Fibroblast of lung (primary cell): ENCODE data around the gene ARHGEF38. TPM values are rescaled to one million over a fixed set of nuclear protein-coding genes. Genes with fewer than 3 reads are reported as not detected.

Source experiments
- DNase-seq, 2 donors: peaks; one replicate each; pipeline versions ENCODE4 v3.0.0 to v3.0.0-alpha.2; 2010; ENCODE audit warnings: low read depth in 2 of 2
- H2AFZ ChIP-seq: 2 replicates; pipeline ENCODE4 v1.5.1; 2012; ENCODE audit warnings: low read length, control low read depth, inconsistent platforms
- H3K27ac ChIP-seq: 2 replicates; pipeline ENCODE4 v1.5.1; 2011; ENCODE audit warnings: low read length, control low read depth; ENCODE audit not compliant: insufficient read depth
- H3K27me3 ChIP-seq: 2 replicates; pipeline ENCODE4 v1.5.1; 2011; ENCODE audit warnings: mild to moderate bottlenecking, low read length; ENCODE audit not compliant: control insufficient read depth, insufficient read depth
- H3K36me3 ChIP-seq: 2 replicates; pipeline ENCODE4 v1.5.1; 2011; ENCODE audit warnings: low read length; ENCODE audit not compliant: control insufficient read depth, insufficient read depth
- H3K4me1 ChIP-seq: 2 replicates; pipeline ENCODE4 v1.5.1; 2011; ENCODE audit warnings: low read length; ENCODE audit not compliant: control insufficient read depth, insufficient read depth; ENCODE audit errors: extremely low read depth
- H3K4me2 ChIP-seq: 2 replicates; pipeline ENCODE4 v1.5.1; 2011; ENCODE audit warnings: low read length, control low read depth; ENCODE audit not compliant: insufficient read depth; ENCODE audit errors: extremely low read depth
- H3K4me3 ChIP-seq, 4 experiments: fragments of 200-600 bp in 1 of 4; sonication (generic) in 1 of 4; replicated peaks in 1 of 4; 2 replicates each; pipeline ENCODE4 v1.5.1; 2011 to 2016; ENCODE audit warnings: low read length in 4 of 4, low read depth in 3 of 4, mild to moderate bottlenecking in 3 of 4, control low read depth in 2 of 4, inconsistent platforms in 1 of 4, mixed read lengths in 1 of 4; ENCODE audit not compliant: insufficient read depth in 1 of 4; ENCODE audit errors: control extremely low read depth in 1 of 4
- H3K79me2 ChIP-seq: 2 replicates; pipeline ENCODE4 v1.5.1; 2012; ENCODE audit warnings: mild to moderate bottlenecking, low read length, inconsistent platforms; ENCODE audit not compliant: control insufficient read depth, insufficient read depth
- H3K9ac ChIP-seq: 2 replicates; pipeline ENCODE4 v1.5.1; 2011; ENCODE audit warnings: mild to moderate bottlenecking, low read length, control low read depth; ENCODE audit not compliant: insufficient read depth
- H3K9me3 ChIP-seq: 2 replicates; pipeline ENCODE4 v1.5.1; 2012; ENCODE audit warnings: low read depth, low read length; ENCODE audit not compliant: control insufficient read depth, insufficient read depth
- H4K20me1 ChIP-seq: 2 replicates; pipeline ENCODE4 v1.5.1; 2011; ENCODE audit warnings: low read length; ENCODE audit not compliant: control insufficient read depth, insufficient read depth; ENCODE audit errors: extremely low read depth
- CTCF ChIP-seq, 2 donors: IDR thresholded peaks in 1 of 2; conservative IDR thresholded peaks in 1 of 2; 1 replicate in 1 of 2; 2 replicates in 1 of 2; pipeline ENCODE4 v1.5.1; 2011 to 2012; ENCODE audit warnings: low read length in 2 of 2, control low read depth in 1 of 2, inconsistent platforms in 1 of 2, low read depth in 1 of 2, mild to moderate bottlenecking in 1 of 2
- EZH2 ChIP-seq: IDR thresholded peaks from 2 replicates; pipeline ENCODE4 v1.5.1; 2012; ENCODE audit warnings: low read length, control low read depth, mild to moderate bottlenecking; ENCODE audit errors: missing control alignments
- polyA plus RNA-seq, 2 donors: library from polyadenylated mRNA; depleted of rRNA in 1 of 2; stranded (reverse) in 1 of 2; unstranded in 1 of 2; fragments of >200 nt; gene quantifications; 2 replicates each; pipeline ENCODE4 v1.2.1, GENCODE V29; 2011 to 2012; ENCODE audit warnings: missing spikeins in 1 of 2
- total RNA-seq: library from RNA; depleted of rRNA; stranded (reverse); fragments of >200 nt; gene quantifications from 2 replicates; pipeline ENCODE4 v1.2.1, GENCODE V29; 2014

Gene ARHGEF38
- total and polyA plus RNA-seq, 2 donors (not counting 1 experiment from before 2014, with no cell fraction given) = not detected

- Histone ChIP-seq H3K27ac (no peak overlapping the region), H3K79me2 (no peaks in the 10 kb centered on the region), H3K4me3 (no peak overlapping the region), H3K9me3 (no peaks in the 10 kb centered on the region), H3K4me2 (no peak overlapping the region), H4K20me1 (no peaks in the 10 kb centered on the region), H2AFZ (no peak overlapping the region), H3K27me3 (no peaks in the 10 kb centered on the region), H3K9ac (no peak overlapping the region), H3K36me3 (no peaks in the 10 kb centered on the region), H3K4me1 (no peaks in the 10 kb centered on the region)
- TF ChIP-seq CTCF (conservative IDR thresholded peaks at IDR 0.05 in 1 of 2, IDR thresholded peaks at IDR 0.05 in 1 of 2; ENCODE audit: low read depth in 1 of 2, low read length in 2 of 2) (no peak), EZH2 (no peak)
- DNase-seq = no peak
Measured at GRCh38 chr4:105630670-105631655, 78.5 kb downstream of the ARHGEF38 start.

GRCh38 chr4:105631818-105632400 lies 79.5 kb downstream of the ARHGEF38 start:
- Histone ChIP-seq H3K36me3 (no peaks in the 10 kb centered on the region), H3K4me3 (no peak overlapping the region), H3K27ac (no peak overlapping the region), H4K20me1 (no peaks in the 10 kb centered on the region), H3K4me2 (no peak overlapping the region), H3K9ac (no peak overlapping the region), H3K4me1 (no peaks in the 10 kb centered on the region), H2AFZ (no peak overlapping the region), H3K27me3 (no peaks in the 10 kb centered on the region), H3K79me2 (no peaks in the 10 kb centered on the region), H3K9me3 (no peaks in the 10 kb centered on the region)
- no peak for DNase-seq
- no peak for TF ChIP-seq CTCF (conservative IDR thresholded peaks at IDR 0.05 in 1 of 2, IDR thresholded peaks at IDR 0.05 in 1 of 2; ENCODE audit: low read depth in 1 of 2, low read length in 2 of 2)
- TF ChIP-seq EZH2 = no peak

GRCh38 chr4:105632599-105632998 lies 80.2 kb downstream of the ARHGEF38 start:
- H3K27ac ChIP-seq = no peak overlapping the region
- H3K9ac ChIP-seq = no peak overlapping the region
- H3K4me3 ChIP-seq = no peak overlapping the region
- no peak overlapping the region for H3K4me2 ChIP-seq
- H3K9me3 ChIP-seq = no peaks in the 10 kb centered on the region
- H4K20me1 ChIP-seq = no peaks in the 10 kb centered on the region
- DNase-seq = no peak
- TF ChIP-seq CTCF (conservative IDR thresholded peaks at IDR 0.05 in 1 of 2, IDR thresholded peaks at IDR 0.05 in 1 of 2; ENCODE audit: low read depth in 1 of 2, low read length in 2 of 2) (no peak), EZH2 (no peak)
- H3K27me3 ChIP-seq = no peaks in the 10 kb centered on the region
- H3K36me3 ChIP-seq = no peaks in the 10 kb centered on the region
- no peaks in the 10 kb centered on the region for H3K79me2 ChIP-seq
- H2AFZ ChIP-seq = no peak overlapping the region
- H3K4me1 ChIP-seq = no peaks in the 10 kb centered on the region
